Measurements from ENCODE around the gene SERPINA12.

The SERPINA12 gene

DNA sequence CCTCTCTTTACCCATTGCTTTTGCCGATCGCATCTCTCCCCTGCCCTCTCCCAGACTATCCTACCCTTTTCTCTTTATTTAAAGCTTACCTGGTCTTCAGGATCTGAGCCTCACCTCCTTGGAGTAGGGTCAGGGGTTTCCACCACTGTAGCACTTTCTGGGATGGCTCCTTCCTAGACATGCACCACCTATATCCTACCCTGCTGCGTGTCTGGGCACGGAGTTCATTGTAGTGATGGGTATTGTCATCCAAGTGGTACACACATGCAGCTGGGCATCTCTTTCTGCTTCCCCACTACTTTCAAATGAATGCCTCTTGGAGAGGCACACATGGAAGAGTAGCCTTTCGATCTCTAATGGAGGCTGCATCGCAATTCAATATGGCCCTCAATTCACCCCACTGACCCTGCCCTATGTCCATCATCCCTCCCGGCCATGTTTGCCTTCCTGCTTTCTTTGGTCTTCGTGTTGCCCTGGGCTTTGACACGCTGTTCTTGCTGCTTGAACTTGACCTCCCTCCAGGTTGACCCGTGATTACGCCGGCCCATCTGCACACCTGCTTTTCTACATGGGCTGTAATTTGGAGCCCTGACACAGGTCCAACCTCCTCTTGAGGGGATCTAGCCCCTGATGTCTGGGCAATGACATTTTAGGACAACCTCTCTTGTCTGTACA lies 67.6 kb downstream of the SERPINA12 start:
- DNase-seq (ENCODE audit: low read depth in 1 of 2, low spot score in 1 of 2): no peak

DNA sequence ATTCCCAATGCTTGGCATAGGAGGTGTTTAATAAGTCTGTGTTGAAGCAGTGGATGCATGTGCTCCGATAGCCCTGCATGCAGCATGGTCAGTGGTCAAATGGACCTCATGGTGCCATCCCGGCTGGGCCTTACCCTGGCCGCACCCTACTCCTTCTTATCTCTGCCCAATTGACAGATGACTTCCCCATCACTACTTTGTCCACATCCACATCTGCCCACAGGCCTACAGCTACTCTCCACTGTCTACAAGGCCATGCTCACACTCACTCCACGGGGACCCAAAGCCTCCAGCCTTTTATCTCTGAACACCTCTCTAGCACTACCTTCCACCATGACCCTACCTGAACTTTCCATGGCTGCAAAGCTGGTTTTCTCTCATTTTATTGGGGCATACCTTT lies 68.1 kb downstream of the SERPINA12 start:
- no peak for DNase-seq (ENCODE audit: low read depth in 1 of 2, low spot score in 1 of 2)

DNA sequence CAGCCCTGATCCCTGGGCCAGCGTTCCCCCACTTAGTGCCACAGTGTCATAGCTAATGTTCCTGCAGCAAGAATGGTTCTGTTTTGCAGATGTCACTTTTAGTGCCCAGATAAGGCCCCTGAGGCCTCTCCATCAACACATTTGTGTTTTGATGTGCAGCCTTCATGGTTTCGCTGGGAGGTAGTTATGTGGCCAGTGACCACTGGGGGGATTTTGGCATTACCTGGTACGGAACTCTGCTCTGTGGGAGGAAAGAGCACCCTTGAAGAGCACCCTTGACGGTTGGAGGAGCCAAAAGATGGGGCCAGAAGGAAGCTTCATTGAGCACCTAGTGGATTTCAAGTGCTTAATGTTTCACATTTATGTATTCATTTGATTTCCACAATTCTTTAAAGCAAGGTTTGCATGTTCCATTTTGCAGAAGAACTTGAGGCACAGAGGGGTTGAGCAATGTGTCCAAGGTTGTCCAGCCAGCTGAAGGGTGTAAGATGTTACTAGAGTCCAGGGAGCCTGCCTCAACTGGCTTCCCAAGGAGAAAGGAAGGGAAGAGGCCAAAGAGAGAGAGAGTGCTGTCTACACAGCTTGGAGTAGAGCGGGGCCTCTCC lies 69.7 kb downstream of the SERPINA12 start:
- DNase-seq (ENCODE audit: low read depth in 1 of 2, low spot score in 1 of 2): no peak

Data from activated CD4-positive, alpha-beta T cell treated with anti-CD3 and anti-CD28 coated beads, Interleukin-2, amount 50 U/mL, for 24 hours (primary cell).